ENCODE results near the gene TMEM272. TPM values are rescaled to one million over a fixed set of nuclear protein-coding genes. Genes with fewer than 3 reads are reported as not detected.

The TMEM272 gene
- total RNA-seq, 1 experiment from 2014 or later = 0.14 TPM

- Mint-ChIP-seq H3K36me3 (ENCODE audit: insufficient read depth, unreplicated experiment) (no peaks in the 10 kb centered on the region), H3K9me3 (ENCODE audit: unreplicated experiment) (no peaks in the 10 kb centered on the region), H3K27me3 (ENCODE audit: insufficient read depth, unreplicated experiment) (no peaks in the 10 kb centered on the region), H3K4me3 (ENCODE audit: unreplicated experiment) (no peak overlapping the region), H3K4me1 (ENCODE audit: low read depth, unreplicated experiment) (peaks cover 7% of the 10 kb centered on the region), H3K27ac (ENCODE audit: unreplicated experiment) (no peak overlapping the region)
- no TSS peak for BruUV-seq (replicated peaks)
- no peaks in the 10 kb centered on the region for H3K27me3 ChIP-seq (replicated peaks; ENCODE audit: control insufficient read depth, insufficient read depth, low read length)
- H3K4me3 ChIP-seq (ENCODE audit: low read depth, low read length) = no peak overlapping the region
- ChIA-PET CTCF (no interaction called here), POLR2A (no interaction called here)
- intact Hi-C loops (cut with micrococcal nuclease; ENCODE audit: unreplicated experiment) = no loop called here
- no peaks in the 10 kb centered on the region for H3K9me3 ChIP-seq
- DNase-seq = no peak
- no peaks in the 10 kb centered on the region for H3K4me1 ChIP-seq
- no peaks in the 10 kb centered on the region for H3K36me3 ChIP-seq (ENCODE audit: control insufficient read depth, insufficient read depth, low read length)
- no peak for TF ChIP-seq CTCF (IDR thresholded peaks at IDR 0.05; ENCODE audit: insufficient read depth in 1 of 2, low read depth in 1 of 2, low read length in 1 of 2, severe bottlenecking in 1 of 2, unreplicated experiment in 1 of 2)
These were observed 4.1 kb downstream of the TMEM272 start for GRCh38 chr13:51840917-51841316.

GRCh38 chr13:51839711-51840540, 5.1 kb downstream of the TMEM272 start:
- H3K27me3 ChIP-seq (replicated peaks; ENCODE audit: control insufficient read depth, insufficient read depth, low read length) = no peaks in the 10 kb centered on the region
- Mint-ChIP-seq H3K27ac (ENCODE audit: unreplicated experiment) (no peak overlapping the region), H3K36me3 (ENCODE audit: insufficient read depth, unreplicated experiment) (no peaks in the 10 kb centered on the region), H3K4me1 (ENCODE audit: low read depth, unreplicated experiment) (peaks cover 3% of the 10 kb centered on the region), H3K9me3 (ENCODE audit: unreplicated experiment) (no peaks in the 10 kb centered on the region), H3K4me3 (ENCODE audit: unreplicated experiment) (no peak overlapping the region), H3K27me3 (ENCODE audit: insufficient read depth, unreplicated experiment) (no peaks in the 10 kb centered on the region)
- H3K36me3 ChIP-seq (ENCODE audit: control insufficient read depth, insufficient read depth, low read length) = no peaks in the 10 kb centered on the region
- ChIA-PET POLR2A (no interaction called here), CTCF (no interaction called here)
- H3K4me3 ChIP-seq (ENCODE audit: low read depth, low read length) = no peak overlapping the region
- H3K4me1 ChIP-seq = no peaks in the 10 kb centered on the region
- H3K9me3 ChIP-seq = no peaks in the 10 kb centered on the region
- intact Hi-C loops (cut with micrococcal nuclease; ENCODE audit: unreplicated experiment) = no loop called here
- no peak for DNase-seq
- no TSS peak for BruUV-seq (replicated peaks)
- no peak for TF ChIP-seq CTCF (IDR thresholded peaks at IDR 0.05; ENCODE audit: insufficient read depth in 1 of 2, low read depth in 1 of 2, low read length in 1 of 2, severe bottlenecking in 1 of 2, unreplicated experiment in 1 of 2)

- no peaks in the 10 kb centered on the region for H3K27me3 Mint-ChIP-seq (ENCODE audit: insufficient read depth, unreplicated experiment)
- intact Hi-C loops (cut with micrococcal nuclease; ENCODE audit: unreplicated experiment) = no loop called here
- no peak for TF ChIP-seq CTCF (IDR thresholded peaks at IDR 0.05; ENCODE audit: insufficient read depth in 1 of 2, low read depth in 1 of 2, low read length in 1 of 2, severe bottlenecking in 1 of 2, unreplicated experiment in 1 of 2)
- no peaks in the 10 kb centered on the region for H3K36me3 Mint-ChIP-seq (ENCODE audit: insufficient read depth, unreplicated experiment)
- no peak for DNase-seq
- ChIA-PET CTCF (no interaction called here), POLR2A (no interaction called here)
- BruUV-seq (replicated peaks) = no TSS peak
- Histone ChIP-seq H3K27me3 (replicated peaks; ENCODE audit: control insufficient read depth, insufficient read depth, low read length) (no peaks in the 10 kb centered on the region), H3K4me1 (no peaks in the 10 kb centered on the region), H3K9me3 (no peaks in the 10 kb centered on the region), H3K4me3 (ENCODE audit: low read depth, low read length) (no peak overlapping the region), H3K36me3 (ENCODE audit: control insufficient read depth, insufficient read depth, low read length) (no peaks in the 10 kb centered on the region)
- no peak overlapping the region for H3K27ac Mint-ChIP-seq (ENCODE audit: unreplicated experiment)
- H3K4me1 Mint-ChIP-seq (ENCODE audit: low read depth, unreplicated experiment) = no peaks in the 10 kb centered on the region
- H3K4me3 Mint-ChIP-seq (ENCODE audit: unreplicated experiment) = no peak overlapping the region
- no peaks in the 10 kb centered on the region for H3K9me3 Mint-ChIP-seq (ENCODE audit: unreplicated experiment)
These were observed 6.6 kb downstream of the TMEM272 start for GRCh38 chr13:51838240-51838846.
